ENCODE results near the gene E2F6.

GRCh38 chr2:11411768-11412448, 54.1 kb downstream of the E2F6 start:
- no peak for TF ChIP-seq GATA2 (IDR thresholded peaks at IDR 0.05; ENCODE audit: low read depth, low read length)
- TF ChIP-seq GATA3 (IDR thresholded peaks at IDR 0.05; ENCODE audit: low read depth, low read length): no peak
